HG03457 (cell line): ENCODE measurements around the gene FRMD4B.

Experiments
- ATAC-seq: cut with Tn5 transposase; IDR thresholded peaks from one replicate; pipeline ENCODE4 v1.9.1; 2021; ENCODE audit warnings: moderate number of reproducible peaks; ENCODE audit not compliant: unreplicated experiment

Gene FRMD4B

GRCh38 chr3:69385723-69386555 is at the start of gene FRMD4B:
TSS of gene FRMD4B (minus strand) at chr3:69386088. CDS start at chr3:69385989, 99 bp downstream.
- no peak for ATAC-seq

- no peak for ATAC-seq
These were observed 48.1 kb upstream of the FRMD4B start for GRCh38 chr3:69433969-69434325.

- ATAC-seq, result no peak
These were observed 47.5 kb upstream of the FRMD4B start for GRCh38 chr3:69433121-69433968.

GRCh38 chr3:69428657-69429255 is 42.9 kb upstream of the FRMD4B start:
- no peak for ATAC-seq

- ATAC-seq, result no peak
These were observed 41.0 kb upstream of the FRMD4B start for GRCh38 chr3:69426967-69427304.

GRCh38 chr3:69426291-69426966 is 40.5 kb upstream of the FRMD4B start:
- no peak for ATAC-seq

GRCh38 chr3:69425249-69425648 is 39.4 kb upstream of the FRMD4B start:
- ATAC-seq, result no peak

- ATAC-seq, result no peak
These were observed 37.7 kb upstream of the FRMD4B start for GRCh38 chr3:69423463-69424155.

GRCh38 chr3:69422751-69423150 is 36.9 kb upstream of the FRMD4B start:
- no peak for ATAC-seq

- no peak for ATAC-seq
These were observed 35.1 kb upstream of the FRMD4B start for GRCh38 chr3:69420781-69421520.

- no peak for ATAC-seq
These were observed 33.4 kb upstream of the FRMD4B start for GRCh38 chr3:69419276-69419675.

GRCh38 chr3:69417541-69418078 is 31.7 kb upstream of the FRMD4B start:
- no peak for ATAC-seq

GRCh38 chr3:69413551-69414207 is 27.8 kb upstream of the FRMD4B start:
- no peak for ATAC-seq

- no peak for ATAC-seq
These were observed 25.5 kb upstream of the FRMD4B start for GRCh38 chr3:69411346-69411745.

- ATAC-seq, result peak; percentile 82
These were observed 24.4 kb upstream of the FRMD4B start for GRCh38 chr3:69410301-69410700.

- ATAC-seq, result no peak
These were observed 23.9 kb upstream of the FRMD4B start for GRCh38 chr3:69409831-69410230.

GRCh38 chr3:69409011-69409410 is 23.1 kb upstream of the FRMD4B start:
- ATAC-seq, result no peak

- no peak for ATAC-seq
These were observed 22.7 kb upstream of the FRMD4B start for GRCh38 chr3:69408542-69408941.

- no peak for ATAC-seq
These were observed 22.0 kb upstream of the FRMD4B start for GRCh38 chr3:69407908-69408307.
